ENCODE results near the gene SLC12A1.

The SLC12A1 gene

GRCh38 chr15:48190932-48191573, 15.0 kb upstream of the SLC12A1 start:
- Histone ChIP-seq H3K9ac (ENCODE audit: low read length) (no peak overlapping the region), H3K27me3 (ENCODE audit: control insufficient read depth, insufficient read depth, low read length) (no peaks in the 10 kb centered on the region), H3K4me3 (ENCODE audit: low read length) (no peak overlapping the region)

GRCh38 chr15:48191574-48192225, 14.4 kb upstream of the SLC12A1 start, which contains the start of gene CTXN2:
CTXN2 (plus strand) TSS chr15:48191665; CDS start chr15:48201301, 9,636 bp downstream.
- Histone ChIP-seq H3K4me1 (ENCODE audit: control insufficient read depth, insufficient read depth, low read length) (no peaks in the 10 kb centered on the region), H3K9me3 (ENCODE audit: control insufficient read depth, low read length) (no peaks in the 10 kb centered on the region), H3K36me3 (ENCODE audit: control insufficient read depth, insufficient read depth, low read length) (no peaks in the 10 kb centered on the region), H3K4me3 (ENCODE audit: low read length) (no peak within 1 kb of the TSS), H3K27me3 (ENCODE audit: control insufficient read depth, insufficient read depth, low read length) (no peaks in the 10 kb centered on the region), H3K9ac (ENCODE audit: low read length) (no peak within 1 kb of the TSS)

More at GRCh38 chr15:48190932-48191573, 15.0 kb upstream of the SLC12A1 start:
- no peaks in the 10 kb centered on the region for H3K4me1 ChIP-seq (ENCODE audit: control insufficient read depth, insufficient read depth, low read length)
- no peaks in the 10 kb centered on the region for H3K9me3 ChIP-seq (ENCODE audit: control insufficient read depth, low read length)
- no peaks in the 10 kb centered on the region for H3K36me3 ChIP-seq (ENCODE audit: control insufficient read depth, insufficient read depth, low read length)

GRCh38 chr15:48202068-48202467, 4.0 kb upstream of the SLC12A1 start:
- no peak overlapping the region for H3K4me3 ChIP-seq (ENCODE audit: low read length)

GRCh38 chr15:48221261-48221660, 15.2 kb downstream of the SLC12A1 start:
- Histone ChIP-seq H3K27me3 (ENCODE audit: control insufficient read depth, insufficient read depth, low read length) (no peaks in the 10 kb centered on the region), H3K4me3 (ENCODE audit: low read length) (no peak overlapping the region), H3K9ac (ENCODE audit: low read length) (no peak overlapping the region), H3K36me3 (ENCODE audit: control insufficient read depth, insufficient read depth, low read length) (no peaks in the 10 kb centered on the region), H3K9me3 (ENCODE audit: control insufficient read depth, low read length) (no peaks in the 10 kb centered on the region), H3K4me1 (ENCODE audit: control insufficient read depth, insufficient read depth, low read length) (no peaks in the 10 kb centered on the region)

More at GRCh38 chr15:48202068-48202467, 4.0 kb upstream of the SLC12A1 start:
- no peaks in the 10 kb centered on the region for H3K27me3 ChIP-seq (ENCODE audit: control insufficient read depth, insufficient read depth, low read length)
- H3K4me1 ChIP-seq (ENCODE audit: control insufficient read depth, insufficient read depth, low read length) = no peaks in the 10 kb centered on the region
- H3K9me3 ChIP-seq (ENCODE audit: control insufficient read depth, low read length) = no peaks in the 10 kb centered on the region
- H3K9ac ChIP-seq (ENCODE audit: low read length) = no peak overlapping the region
- no peaks in the 10 kb centered on the region for H3K36me3 ChIP-seq (ENCODE audit: control insufficient read depth, insufficient read depth, low read length)

- H3K9me3 ChIP-seq (ENCODE audit: control insufficient read depth, low read length) = no peaks in the 10 kb centered on the region
- no peaks in the 10 kb centered on the region for H3K27me3 ChIP-seq (ENCODE audit: control insufficient read depth, insufficient read depth, low read length)
- no peak overlapping the region for H3K4me3 ChIP-seq (ENCODE audit: low read length)
- no peaks in the 10 kb centered on the region for H3K36me3 ChIP-seq (ENCODE audit: control insufficient read depth, insufficient read depth, low read length)
- H3K4me1 ChIP-seq (ENCODE audit: control insufficient read depth, insufficient read depth, low read length) = no peaks in the 10 kb centered on the region
- no peak overlapping the region for H3K9ac ChIP-seq (ENCODE audit: low read length)
Observed at GRCh38 chr15:48221885-48222284, 15.8 kb downstream of the SLC12A1 start.

DNA sequence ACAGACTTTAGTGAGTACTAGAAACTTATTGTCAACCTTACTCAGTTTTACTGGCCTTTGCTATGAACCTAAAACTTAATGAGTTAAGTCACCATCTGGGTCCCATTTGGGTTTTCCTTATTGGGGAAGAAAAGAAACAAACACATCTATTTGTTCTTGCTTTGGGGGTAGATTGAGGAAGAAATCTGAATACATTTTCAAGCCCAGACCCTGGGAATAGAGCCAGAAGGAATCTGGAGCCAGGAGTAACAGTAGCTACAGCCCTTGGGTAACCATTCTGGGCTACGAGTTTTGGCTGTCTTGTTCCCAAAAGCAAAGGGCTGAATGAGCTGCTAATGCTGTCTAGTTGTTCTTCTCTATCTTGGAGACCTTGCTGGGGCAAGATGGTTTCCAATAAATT, 16.5 kb downstream of the SLC12A1 start:
- H3K9ac ChIP-seq (ENCODE audit: low read length) = no peak overlapping the region
- no peaks in the 10 kb centered on the region for H3K27me3 ChIP-seq (ENCODE audit: control insufficient read depth, insufficient read depth, low read length)
- no peaks in the 10 kb centered on the region for H3K9me3 ChIP-seq (ENCODE audit: control insufficient read depth, low read length)
- no peaks in the 10 kb centered on the region for H3K4me1 ChIP-seq (ENCODE audit: control insufficient read depth, insufficient read depth, low read length)
- no peak overlapping the region for H3K4me3 ChIP-seq (ENCODE audit: low read length)
- no peaks in the 10 kb centered on the region for H3K36me3 ChIP-seq (ENCODE audit: control insufficient read depth, insufficient read depth, low read length)

- H3K4me1 ChIP-seq (ENCODE audit: control insufficient read depth, insufficient read depth, low read length) = no peaks in the 10 kb centered on the region
- H3K27me3 ChIP-seq (ENCODE audit: control insufficient read depth, insufficient read depth, low read length) = no peaks in the 10 kb centered on the region
- no peaks in the 10 kb centered on the region for H3K9me3 ChIP-seq (ENCODE audit: control insufficient read depth, low read length)
- H3K36me3 ChIP-seq (ENCODE audit: control insufficient read depth, insufficient read depth, low read length) = no peaks in the 10 kb centered on the region
- H3K4me3 ChIP-seq (ENCODE audit: low read length) = no peak overlapping the region
- no peak overlapping the region for H3K9ac ChIP-seq (ENCODE audit: low read length)
Observed at GRCh38 chr15:48225771-48226170, 19.7 kb downstream of the SLC12A1 start.

DNA sequence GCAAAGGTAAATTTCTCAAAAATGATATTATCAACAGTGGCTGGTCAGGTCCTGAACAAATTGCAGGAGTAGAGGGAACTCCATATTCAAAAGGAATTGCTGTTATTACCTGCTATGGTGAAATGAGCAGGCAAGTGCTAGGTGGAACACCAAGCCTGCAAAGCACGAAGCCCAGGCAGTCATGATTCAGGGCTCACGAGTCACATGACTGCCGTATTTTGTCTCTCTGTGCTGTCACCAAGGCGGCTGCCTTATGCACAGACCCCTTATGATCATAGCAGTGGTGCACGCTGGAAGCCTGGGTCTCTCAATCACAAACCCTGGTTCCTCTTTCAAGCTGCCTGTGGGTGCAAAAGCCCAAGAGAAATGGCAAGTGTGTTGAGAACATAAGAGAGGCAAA, 24.4 kb downstream of the SLC12A1 start:
- Histone ChIP-seq H3K27me3 (ENCODE audit: control insufficient read depth, insufficient read depth, low read length) (no peaks in the 10 kb centered on the region), H3K9me3 (ENCODE audit: control insufficient read depth, low read length) (no peaks in the 10 kb centered on the region), H3K4me3 (ENCODE audit: low read length) (no peak overlapping the region), H3K4me1 (ENCODE audit: control insufficient read depth, insufficient read depth, low read length) (no peaks in the 10 kb centered on the region), H3K9ac (ENCODE audit: low read length) (no peak overlapping the region), H3K36me3 (ENCODE audit: control insufficient read depth, insufficient read depth, low read length) (no peaks in the 10 kb centered on the region)

GRCh38 chr15:48233246-48233645, 27.1 kb downstream of the SLC12A1 start:
- Histone ChIP-seq H3K4me1 (ENCODE audit: control insufficient read depth, insufficient read depth, low read length) (no peaks in the 10 kb centered on the region), H3K4me3 (ENCODE audit: low read length) (no peak overlapping the region), H3K9ac (ENCODE audit: low read length) (no peak overlapping the region), H3K36me3 (ENCODE audit: control insufficient read depth, insufficient read depth, low read length) (no peaks in the 10 kb centered on the region), H3K9me3 (ENCODE audit: control insufficient read depth, low read length) (no peaks in the 10 kb centered on the region), H3K27me3 (ENCODE audit: control insufficient read depth, insufficient read depth, low read length) (no peaks in the 10 kb centered on the region)

DNA sequence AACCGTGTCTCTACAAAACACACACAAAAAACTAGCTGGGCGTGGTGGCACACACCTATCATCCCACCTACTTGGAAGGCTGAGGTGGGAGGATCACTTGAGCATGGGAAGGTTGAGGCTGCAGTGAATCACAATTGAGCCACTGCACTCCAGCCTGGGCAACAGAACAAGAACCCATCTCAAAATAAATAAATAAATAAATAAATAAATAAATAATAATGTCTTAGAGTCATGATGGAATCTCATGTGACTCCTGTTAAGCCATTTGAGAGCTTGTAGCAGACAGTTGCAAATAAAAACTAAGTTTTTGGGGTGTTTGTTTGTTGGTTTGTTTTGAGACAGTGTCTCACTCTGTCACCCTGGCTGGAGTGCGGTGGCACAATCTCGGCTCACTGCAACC, 33.2 kb downstream of the SLC12A1 start:
- H3K9me3 ChIP-seq (ENCODE audit: control insufficient read depth, low read length) = no peaks in the 10 kb centered on the region
- H3K36me3 ChIP-seq (ENCODE audit: control insufficient read depth, insufficient read depth, low read length) = no peaks in the 10 kb centered on the region

DNA sequence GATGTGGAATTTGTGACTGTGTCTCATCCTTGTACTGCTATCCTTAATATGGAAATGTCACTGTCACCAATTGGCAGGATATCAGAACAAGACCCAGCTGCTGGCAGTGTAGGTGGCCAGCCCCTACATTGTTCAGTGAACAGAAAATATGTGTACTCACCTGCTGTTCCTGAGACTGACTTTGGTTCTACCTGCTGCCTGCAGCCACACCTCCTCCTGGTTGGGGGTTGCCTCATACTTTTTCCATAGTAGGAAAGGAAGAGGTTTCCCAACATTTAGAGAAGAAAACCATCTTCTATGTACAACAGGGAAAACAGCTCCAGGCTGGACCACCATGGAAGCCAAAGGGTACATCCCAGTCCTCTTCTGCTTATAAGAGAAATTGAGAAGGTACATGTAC, 35.9 kb downstream of the SLC12A1 start:
- H3K4me1 ChIP-seq (ENCODE audit: control insufficient read depth, insufficient read depth, low read length) = no peaks in the 10 kb centered on the region
- H3K9ac ChIP-seq (ENCODE audit: low read length) = no peak overlapping the region
- H3K9me3 ChIP-seq (ENCODE audit: control insufficient read depth, low read length) = no peaks in the 10 kb centered on the region
- no peaks in the 10 kb centered on the region for H3K36me3 ChIP-seq (ENCODE audit: control insufficient read depth, insufficient read depth, low read length)
- no peaks in the 10 kb centered on the region for H3K27me3 ChIP-seq (ENCODE audit: control insufficient read depth, insufficient read depth, low read length)
- H3K4me3 ChIP-seq (ENCODE audit: low read length) = no peak overlapping the region

More for the DNA sequence above, 33.2 kb downstream of the SLC12A1 start:
- Histone ChIP-seq H3K4me1 (ENCODE audit: control insufficient read depth, insufficient read depth, low read length) (no peaks in the 10 kb centered on the region), H3K4me3 (ENCODE audit: low read length) (no peak overlapping the region), H3K27me3 (ENCODE audit: control insufficient read depth, insufficient read depth, low read length) (no peaks in the 10 kb centered on the region), H3K9ac (ENCODE audit: low read length) (no peak overlapping the region)

GRCh38 chr15:48242535-48242934, 36.4 kb downstream of the SLC12A1 start:
- Histone ChIP-seq H3K4me3 (ENCODE audit: low read length) (no peak overlapping the region), H3K27me3 (ENCODE audit: control insufficient read depth, insufficient read depth, low read length) (no peaks in the 10 kb centered on the region), H3K9me3 (ENCODE audit: control insufficient read depth, low read length) (no peaks in the 10 kb centered on the region), H3K36me3 (ENCODE audit: control insufficient read depth, insufficient read depth, low read length) (no peaks in the 10 kb centered on the region), H3K4me1 (ENCODE audit: control insufficient read depth, insufficient read depth, low read length) (no peaks in the 10 kb centered on the region), H3K9ac (ENCODE audit: low read length) (no peak overlapping the region)

Data from mucosa of stomach (tissue), 1 donor.